H1 (cell line): ENCODE results near the gene SMAD7. TPM values are rescaled to one million over a fixed set of nuclear protein-coding genes. Genes with fewer than 3 reads are reported as not detected.

ENCODE experiments used
- CTCF ChIA-PET: fragments of 300-600 bp; sonication (Branson Sonifier 250); formaldehyde crosslinking; loops from one replicate; lab custom pipeline; 2021; ENCODE audit not compliant: partially characterized antibody; lab: Charles Lee
- POLR2A ChIA-PET: fragments of 300-600 bp; sonication (Branson Sonifier 250); formaldehyde crosslinking; loops from one replicate; lab custom pipeline; 2021; ENCODE audit warnings: inconsistent platforms; ENCODE audit not compliant: partially characterized antibody; lab: Charles Lee
- DNase-seq, 2 experiments: peaks; one replicate each; pipeline versions ENCODE4 v3.0.0 to v3.0.0-alpha.2; 2010 to 2022; ENCODE audit warnings: low spot score in 2 of 2, low read depth in 1 of 2, mixed read lengths in 1 of 2
- FAIRE-seq: peaks from 2 replicates; lab custom pipeline; 2011; peaks lifted over from hg19 to GRCh38; lab: Jason Lieb, UNC
- H2AFZ ChIP-seq: 2 replicates; pipeline ENCODE4 v1.8.1; 2012; ENCODE audit warnings: low read length, inconsistent platforms
- H2AK5ac ChIP-seq: 2 replicates; pipeline ENCODE4 v1.6.1; 2013; ENCODE audit warnings: low read depth, low read length
- H2BK120ac ChIP-seq: replicated peaks from 2 replicates; pipeline ENCODE3; 2013; ENCODE audit warnings: low read depth, low read length, inconsistent platforms
- H2BK12ac ChIP-seq: 2 replicates; pipeline ENCODE4 v1.6.1; 2013; ENCODE audit warnings: low read depth, low read length
- H2BK15ac ChIP-seq: 2 replicates; pipeline ENCODE4 v1.6.1; 2013; ENCODE audit warnings: low read length
- H2BK20ac ChIP-seq: 2 replicates; pipeline ENCODE4 v1.6.1; 2013; ENCODE audit warnings: low read length
- H2BK5ac ChIP-seq: 2 replicates; pipeline ENCODE4 v1.6.1; 2013; ENCODE audit warnings: low read depth, low read length
- H3K14ac ChIP-seq: 2 replicates; pipeline ENCODE4 v1.6.1; 2013; ENCODE audit warnings: inconsistent platforms; ENCODE audit not compliant: insufficient read length
- H3K18ac ChIP-seq: 2 replicates; pipeline ENCODE4 v1.6.1; 2013; ENCODE audit warnings: low read length; ENCODE audit errors: extremely low read depth
- H3K23ac ChIP-seq: 2 replicates; pipeline ENCODE4 v1.6.1; 2013; ENCODE audit warnings: inconsistent platforms; ENCODE audit not compliant: insufficient read length
- H3K23me2 ChIP-seq: 2 replicates; pipeline ENCODE4 v1.6.1; 2013; ENCODE audit warnings: low read depth, low read length
- H3K27ac ChIP-seq: 2 replicates; pipeline ENCODE4 v1.6.1; 2011; ENCODE audit warnings: low read depth, low read length, inconsistent platforms
- H3K27me3 ChIP-seq, 4 experiments: replicated peaks in 1 of 4; 1 replicate in 1 of 4; 2 replicates in 3 of 4; pipeline versions ENCODE4 v1.6.1 to v1.8.1; 2011 to 2013; ENCODE audit warnings: low read length in 3 of 4, mild to moderate bottlenecking in 3 of 4, inconsistent platforms in 2 of 4, mixed read lengths in 2 of 4, moderate library complexity in 1 of 4; ENCODE audit not compliant: control insufficient read depth in 3 of 4, insufficient read depth in 3 of 4; ENCODE audit errors: extremely low read depth in 1 of 4
- H3K36me3 ChIP-seq, 4 experiments: 2 replicates each; pipeline versions ENCODE4 v1.6.1 to v1.8.1; 2011 to 2013; ENCODE audit warnings: mild to moderate bottlenecking in 4 of 4, low read length in 3 of 4, moderate library complexity in 2 of 4, control low read depth in 1 of 4, inconsistent platforms in 1 of 4; ENCODE audit not compliant: insufficient read depth in 4 of 4, control insufficient read depth in 2 of 4
- H3K4ac ChIP-seq: replicated peaks from 2 replicates; pipeline ENCODE3; 2013; ENCODE audit warnings: low read length, low read depth, mixed read lengths, inconsistent platforms; ENCODE audit not compliant: insufficient read length
- H3K4me1 ChIP-seq, 4 experiments: replicated peaks in 1 of 4; 1 replicate in 1 of 4; 2 replicates in 3 of 4; pipeline versions ENCODE4 v1.6.1 to v1.8.1; 2011 to 2013; ENCODE audit warnings: low read length in 3 of 4, inconsistent platforms in 2 of 4, mixed read lengths in 1 of 4; ENCODE audit not compliant: insufficient read depth in 4 of 4, control insufficient read depth in 3 of 4
- H3K4me2 ChIP-seq, 2 experiments: 2 replicates each; pipeline versions ENCODE4 v1.6.1 to v1.8.1; 2011 to 2013; ENCODE audit warnings: low read depth in 2 of 2, low read length in 2 of 2, control low read depth in 1 of 2, inconsistent platforms in 1 of 2, mild to moderate bottlenecking in 1 of 2; ENCODE audit not compliant: insufficient read depth in 1 of 2
- H3K4me3 ChIP-seq, 4 experiments: fragments of 200-600, 300-600 bp in 1 of 4; sonication (generic), shearing (Covaris generic), sonication (Bioruptor Twin) in 1 of 4; 2 replicates each; pipeline versions ENCODE4 v1.5.1 to v1.8.1; 2011 to 2016; ENCODE audit warnings: low read length in 4 of 4, low read depth in 3 of 4, control low read depth in 2 of 4, inconsistent platforms in 2 of 4, mild to moderate bottlenecking in 2 of 4, mixed read lengths in 1 of 4, moderate library complexity in 1 of 4; ENCODE audit not compliant: insufficient read depth in 2 of 4; ENCODE audit errors: extremely low read depth in 1 of 4
- H3K56ac ChIP-seq: replicated peaks from 2 replicates; pipeline ENCODE3; 2013; ENCODE audit warnings: low read depth, mild to moderate bottlenecking, mixed read lengths, low read length, inconsistent platforms; ENCODE audit not compliant: insufficient read length
- H3K79me1 ChIP-seq: 2 replicates; pipeline ENCODE4 v1.6.1; 2013; ENCODE audit warnings: low read depth, low read length, control low read depth
- H3K79me2 ChIP-seq, 2 experiments: 2 replicates each; pipeline versions ENCODE4 v1.6.1 to v1.8.1; 2012 to 2013; ENCODE audit warnings: low read length in 2 of 2, mild to moderate bottlenecking in 2 of 2, inconsistent platforms in 1 of 2; ENCODE audit not compliant: insufficient read depth in 2 of 2, control insufficient read depth in 1 of 2
- H3K9ac ChIP-seq, 4 experiments: replicated peaks in 1 of 4; 1 replicate in 1 of 4; 2 replicates in 3 of 4; pipeline versions ENCODE4 v1.6.1 to v1.8.1; 2011 to 2013; ENCODE audit warnings: low read depth in 3 of 4, low read length in 3 of 4, control low read depth in 2 of 4, mild to moderate bottlenecking in 2 of 4, moderate library complexity in 2 of 4, inconsistent platforms in 1 of 4; ENCODE audit errors: extremely low read depth in 1 of 4
- H3K9me3 ChIP-seq, 2 experiments: 2 replicates each; pipeline versions ENCODE4 v1.6.1 to v1.8.1; 2012 to 2013; ENCODE audit warnings: mild to moderate bottlenecking in 2 of 2, moderate library complexity in 2 of 2, control low read depth in 1 of 2, inconsistent platforms in 1 of 2, low read depth in 1 of 2, low read length in 1 of 2, mixed read lengths in 1 of 2; ENCODE audit not compliant: insufficient read depth in 2 of 2
- H4K20me1 ChIP-seq, 2 experiments: replicated peaks in 1 of 2; 2 replicates each; pipeline versions ENCODE3 to v1.8.1; 2011 to 2013; ENCODE audit warnings: inconsistent platforms in 2 of 2, low read length in 2 of 2, mild to moderate bottlenecking in 1 of 2; ENCODE audit not compliant: insufficient read depth in 2 of 2, control insufficient read depth in 1 of 2
- H4K5ac ChIP-seq: 2 replicates; pipeline ENCODE4 v1.6.1; 2013; ENCODE audit warnings: low read length, low read depth, mixed read lengths, inconsistent platforms; ENCODE audit not compliant: insufficient read length
- H4K8ac ChIP-seq: 2 replicates; pipeline ENCODE4 v1.8.0; 2013; ENCODE audit warnings: mild to moderate bottlenecking, moderate library complexity, low read length, inconsistent platforms; ENCODE audit not compliant: insufficient read depth; ENCODE audit errors: extremely low read depth
- H4K91ac ChIP-seq: replicated peaks from 2 replicates; pipeline ENCODE3; 2013; ENCODE audit warnings: low read length, mixed read lengths, inconsistent platforms; ENCODE audit not compliant: insufficient read length
- EGR1 ChIP-seq: IDR thresholded peaks from 2 replicates; pipeline ENCODE4 v1.6.1; 2011; ENCODE audit warnings: low read depth, low read length, borderline replicate concordance
- GTF2F1 ChIP-seq: IDR thresholded peaks from 2 replicates; pipeline ENCODE4 v1.6.1; 2012; ENCODE audit warnings: low read depth, low read length, improper control_type of control experiment, borderline replicate concordance
- HDAC6 ChIP-seq: IDR thresholded peaks from one replicate; pipeline ENCODE4 v1.7.1; 2012; ENCODE audit warnings: low read depth, mild to moderate bottlenecking, inconsistent platforms, low read length, moderate library complexity
- NRF1 ChIP-seq: IDR thresholded peaks from 2 replicates; pipeline ENCODE4 v1.6.1; 2011; ENCODE audit warnings: mild to moderate bottlenecking, low read depth, low read length, improper control_type of control experiment
- RNF2 ChIP-seq: fragments of 200-900, 300-1000 bp; sonication (generic); IDR thresholded peaks from 2 replicates; pipeline ENCODE4 v1.7.1; 2016; ENCODE audit warnings: borderline replicate concordance, low read depth, mild to moderate bottlenecking, antibody characterized with exemption, low read length; ENCODE audit not compliant: poor library complexity, severe bottlenecking; ENCODE audit errors: missing control alignments
- RXRA ChIP-seq: IDR thresholded peaks from 2 replicates; pipeline ENCODE4 v1.6.1; 2011; ENCODE audit warnings: low read depth, mild to moderate bottlenecking, low read length, moderate library complexity; ENCODE audit not compliant: insufficient read depth
- SAP30 ChIP-seq: fragments of 300-600 bp; sonication (generic); IDR thresholded peaks from 2 replicates; pipeline ENCODE4 v1.7.1; 2012; ENCODE audit warnings: low read length, moderate library complexity, mild to moderate bottlenecking, inconsistent platforms; ENCODE audit not compliant: insufficient read depth, insufficient replicate concordance
- SIN3A ChIP-seq, 2 experiments: IDR thresholded peaks in 1 of 2; conservative IDR thresholded peaks in 1 of 2; 2 replicates each; pipeline ENCODE4 v1.6.1; 2011 to 2012; ENCODE audit warnings: low read length in 2 of 2, improper control_type of control experiment in 1 of 2, low read depth in 1 of 2, mild to moderate bottlenecking in 1 of 2
- WGBS, 2 experiments: shearing (Covaris generic) in 1 of 2; methylation state at CpG; one replicate each; pipeline versions ENCODE4 v1.1.6 to v1.1.7; 2013 to 2015; ENCODE audit warnings: low lambda C conversion rate in 2 of 2, mixed read lengths in 2 of 2, inconsistent platforms in 1 of 2, low coverage in 1 of 2, missing lambda C conversion rate in 1 of 2; ENCODE audit not compliant: insufficient replicate concordance in 2 of 2, insufficient coverage in 1 of 2, insufficient read length in 1 of 2; ENCODE audit errors: extremely low coverage in 1 of 2, missing lambda C conversion rate in 1 of 2; 5-methylcytosine and 5-hydroxymethylcytosine counted together
- polyA plus RNA-seq, 7 experiments: library from polyadenylated mRNA; depleted of rRNA in 3 of 7; stranded (reverse) in 5 of 7; unstranded in 2 of 7; fragments of >200 nt in 5 of 7; fragments of 200-250 nt in 2 of 7; gene quantifications; 1 replicate in 5 of 7; 2 replicates in 1 of 7; 4 replicates in 1 of 7; pipeline versions ENCODE4 v1.2.1 to v1.2.3, GENCODE V29; 2011 to 2013; ENCODE audit warnings: missing spikeins in 2 of 7, mixed read lengths in 2 of 7
- total RNA-seq: library from RNA; stranded (reverse); fragmentation: NEBNext Ultra II Directional; extraction: Animal tissue kit (Norgen Biotek cat#: 25700); gene quantifications from 2 replicates; pipeline ENCODE4 v1.2.1, GENCODE V29; 2021

Gene SMAD7
- total and polyA plus RNA-seq, 2 of the 8 experiments (the other 6 are each of a cell fraction or from before 2014, with no cell fraction given): 6.5 to 15.5 TPM

DNA sequence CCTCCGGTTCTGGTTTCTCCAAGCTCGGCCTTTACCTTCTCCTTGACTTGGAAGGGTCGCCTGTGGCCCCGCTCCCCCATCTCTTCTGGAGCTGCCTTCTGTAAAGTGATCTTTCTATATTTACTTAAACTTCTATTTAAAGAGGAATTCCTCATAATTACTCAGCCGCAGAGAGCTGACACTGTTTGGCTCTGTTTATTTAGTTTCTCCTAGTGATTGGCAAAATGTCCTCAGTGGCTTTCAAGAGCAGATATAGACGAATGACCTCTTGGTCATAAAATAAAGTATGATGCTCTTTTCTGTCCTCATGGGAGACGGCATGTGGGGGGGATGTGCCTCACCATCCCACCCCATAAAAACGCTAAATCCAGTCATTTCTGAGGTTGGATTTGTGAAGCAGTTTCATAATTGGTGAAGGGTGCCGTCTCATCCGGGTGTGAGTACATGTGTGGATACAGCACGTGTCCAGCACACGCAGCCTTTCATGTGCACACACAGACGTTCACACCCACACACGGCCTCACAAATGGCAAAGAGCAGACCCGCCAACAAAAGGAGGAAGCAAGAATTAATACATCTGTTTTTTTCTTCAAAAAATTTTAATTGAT lies 43.4 kb upstream of the SMAD7 start:
- Histone ChIP-seq H3K23ac (no peak overlapping the region), H3K79me2 (no peaks in the 10 kb centered on the region), H3K4ac (no peak overlapping the region), H2BK5ac (no peak overlapping the region), H2BK15ac (0 out of 2 replicates have a peak overlapping the region, but pooled peaks have one; percentile 65), H3K56ac (no peak overlapping the region), H4K91ac (no peak overlapping the region), H2BK20ac (no peak overlapping the region)
- CTCF ChIA-PET: interaction anchor here (1.0 to 5.1 kb wide), 4 partner anchors 22 to 48 kb away, joined by 3 to 34 read pairs (median 4); no protein-coding TSS in a partner anchor
- FAIRE-seq: no peak
- no peak for TF ChIP-seq SIN3A (conservative IDR thresholded peaks at IDR 0.05 in 1 of 2, IDR thresholded peaks at IDR 0.05 in 1 of 2; ENCODE audit: low read depth in 1 of 2, low read length in 2 of 2)
- TF ChIP-seq RNF2: no peak
- no peak for TF ChIP-seq HDAC6
- TF ChIP-seq SAP30: no peak
- no peak for TF ChIP-seq NRF1
- TF ChIP-seq GTF2F1: no peak
- TF ChIP-seq EGR1: no peak
- no peak for TF ChIP-seq RXRA
- TF ChIP-seq, all 59 proteins: peak for 0
- DNase-seq: no peak
- Histone ChIP-seq H3K9me3 (no peaks in the 10 kb centered on the region), H3K79me1 (no peaks in the 10 kb centered on the region), H2AFZ (no peak overlapping the region), H3K14ac (no peak overlapping the region), H3K9ac (no peak overlapping the region), H2BK12ac (peak overlapping the region; percentile 62; the same call in 1 of the 2 replicates), H3K36me3 (no peaks in the 10 kb centered on the region), H2AK5ac (no peak overlapping the region; the same call in 1 of the 2 replicates), H3K23me2 (no peaks in the 10 kb centered on the region), H3K4me2 (no peak overlapping the region), H3K4me1 (peaks cover 6 to 12% (median 9%) of the 10 kb centered on the region in 4 experiments), H3K18ac (no peak overlapping the region), H3K27me3 (no peaks in the 10 kb centered on the region; a peak in 2 of 7 replicates), H3K4me3 (no peak overlapping the region), H3K27ac (no peak overlapping the region), H2BK120ac (no peak overlapping the region), H4K8ac (no peak overlapping the region), H4K5ac (no peak overlapping the region), H4K20me1 (no peaks in the 10 kb centered on the region)
- WGBS, 2 experiments: 85% methylated on average over 15 of the region's 15 CpGs; no CpG with 5 or more reads in 1 of the 2 experiments
- POLR2A ChIA-PET: no interaction called here
